Ecto neural progenitor cell (in vitro differentiated cells): ENCODE data around the gene IQCK.

Source experiments
- DNase-seq: peaks from one replicate; pipeline ENCODE4 v3.0.0-alpha.2; 2018; ENCODE audit warnings: low spot score

The IQCK gene

GRCh38 chr16:19837331-19837980 is 119.4 kb downstream of the IQCK start:
- DNase-seq, result no peak

- DNase-seq, result no peak
These were observed 120.1 kb downstream of the IQCK start for GRCh38 chr16:19837984-19838707.

GRCh38 chr16:19840524-19841110 is 122.5 kb downstream of the IQCK start:
- no peak for DNase-seq

- no peak for DNase-seq
These were observed 123.1 kb downstream of the IQCK start for GRCh38 chr16:19841184-19841583.

- DNase-seq, result no peak
These were observed 124.5 kb downstream of the IQCK start for GRCh38 chr16:19842426-19843157.

GRCh38 chr16:19843371-19843770 is 125.3 kb downstream of the IQCK start:
- DNase-seq, result no peak

- DNase-seq, result no peak
These were observed 127.0 kb downstream of the IQCK start for GRCh38 chr16:19844945-19845641.

GRCh38 chr16:19846436-19846835 is 128.4 kb downstream of the IQCK start:
- DNase-seq, result no peak

GRCh38 chr16:19848756-19849155 is 130.7 kb downstream of the IQCK start:
- DNase-seq, result no peak

- DNase-seq, result no peak
These were observed 132.2 kb downstream of the IQCK start for GRCh38 chr16:19850131-19850817.

GRCh38 chr16:19851476-19851875 is 133.4 kb downstream of the IQCK start:
- DNase-seq, result no peak

- DNase-seq, result no peak
These were observed 135.2 kb downstream of the IQCK start for GRCh38 chr16:19853132-19853741.

GRCh38 chr16:19853742-19854542 is 135.9 kb downstream of the IQCK start:
- no peak for DNase-seq

- no peak for DNase-seq
These were observed 136.4 kb downstream of the IQCK start for GRCh38 chr16:19854543-19854876.

GRCh38 chr16:19856120-19856519 is 138.0 kb downstream of the IQCK start:
- DNase-seq, result no peak

GRCh38 chr16:19857593-19858339 is 139.7 kb downstream of the IQCK start:
- no peak for DNase-seq

- no peak for DNase-seq
These were observed 140.4 kb downstream of the IQCK start for GRCh38 chr16:19858340-19859018.

- no peak for DNase-seq
These were observed 141.1 kb downstream of the IQCK start for GRCh38 chr16:19859166-19859565.

- DNase-seq, result no peak
These were observed 141.5 kb downstream of the IQCK start for GRCh38 chr16:19859603-19860002.
